NT2/D1 (cell line): ENCODE results near the gene SH3PXD2A.

Experiments
- DNase-seq: peaks from one replicate; pipeline ENCODE4 v3.0.0-alpha.2; 2011; ENCODE audit warnings: low read depth, low spot score
- H3K27me3 ChIP-seq: 2 replicates; pipeline ENCODE4 v1.6.0; 2011; ENCODE audit warnings: mild to moderate bottlenecking; ENCODE audit not compliant: insufficient read length, insufficient read depth
- H3K36me3 ChIP-seq: 2 replicates; pipeline ENCODE4 v1.6.1; 2011; ENCODE audit warnings: mild to moderate bottlenecking, low read length, mixed read lengths; ENCODE audit not compliant: insufficient read depth, insufficient read length
- H3K4me1 ChIP-seq: 2 replicates; pipeline ENCODE4 v1.5.1; 2011; ENCODE audit not compliant: insufficient read depth, insufficient read length
- H3K4me3 ChIP-seq: 2 replicates; pipeline ENCODE4 v1.5.1; 2011; ENCODE audit warnings: low read depth; ENCODE audit not compliant: insufficient read length
- H3K9ac ChIP-seq: 2 replicates; pipeline ENCODE4 v1.6.0; 2011; ENCODE audit warnings: low read depth; ENCODE audit not compliant: insufficient read length
- H3K9me3 ChIP-seq: 2 replicates; pipeline ENCODE4 v1.5.1; 2011; ENCODE audit warnings: mild to moderate bottlenecking, low read length; ENCODE audit not compliant: insufficient read depth
- SUZ12 ChIP-seq: IDR thresholded peaks from 2 replicates; pipeline ENCODE4 v1.6.1; 2011; ENCODE audit not compliant: insufficient read length, insufficient read depth; ENCODE audit errors: extremely low read depth
- YY1 ChIP-seq: IDR thresholded peaks from 2 replicates; pipeline ENCODE4 v1.6.1; 2011; ENCODE audit not compliant: insufficient read length, insufficient read depth
- ZNF274 ChIP-seq: IDR thresholded peaks from 2 replicates; pipeline ENCODE4 v1.6.1; 2011; ENCODE audit warnings: mild to moderate bottlenecking, low read depth, low read length

The SH3PXD2A gene

DNA sequence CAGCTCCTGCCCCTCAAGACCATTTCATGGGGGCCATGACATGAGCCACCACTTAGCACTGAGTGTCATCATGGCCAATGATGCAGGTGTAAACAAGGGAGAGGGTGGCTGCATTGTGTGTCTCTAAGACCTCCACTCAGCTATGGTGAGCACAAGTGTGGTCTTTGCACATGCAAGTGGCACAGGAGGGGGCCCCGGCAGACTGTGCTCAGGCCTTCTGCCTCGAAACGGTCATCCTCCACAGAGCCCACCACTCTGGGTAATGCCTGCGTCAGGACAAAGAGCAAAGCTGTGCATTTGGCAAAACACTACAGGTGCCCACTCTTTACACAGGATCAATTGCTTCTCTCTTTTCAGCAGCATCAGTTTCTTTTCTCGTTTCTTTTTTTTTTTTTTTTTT is 125.5 kb downstream of the SH3PXD2A start:
- TF ChIP-seq YY1 = no peak
- no peak for TF ChIP-seq SUZ12
- no peak for TF ChIP-seq ZNF274
- Histone ChIP-seq H3K4me3 (no peak overlapping the region), H3K27me3 (no peaks in the 10 kb centered on the region), H3K4me1 (peaks cover 16% of the 10 kb centered on the region), H3K9me3 (no peaks in the 10 kb centered on the region), H3K36me3 (peaks cover under 1% of the 10 kb centered on the region), H3K9ac (no peak overlapping the region)
- DNase-seq = no peak

- no peaks in the 10 kb centered on the region for H3K27me3 ChIP-seq
- no peak overlapping the region for H3K4me3 ChIP-seq
- H3K9me3 ChIP-seq = no peaks in the 10 kb centered on the region
- H3K36me3 ChIP-seq = peaks cover 1% of the 10 kb centered on the region
- DNase-seq = no peak
- TF ChIP-seq SUZ12 = no peak
- no peak overlapping the region for H3K9ac ChIP-seq
- peaks cover 16% of the 10 kb centered on the region for H3K4me1 ChIP-seq
Measured at GRCh38 chr10:103727991-103728689, 127.2 kb downstream of the SH3PXD2A start.

GRCh38 chr10:103727546-103727963 is 127.8 kb downstream of the SH3PXD2A start:
- Histone ChIP-seq H3K27me3 (no peaks in the 10 kb centered on the region), H3K36me3 (peaks cover 3% of the 10 kb centered on the region), H3K9ac (no peak overlapping the region), H3K4me3 (no peak overlapping the region), H3K4me1 (peaks cover 11% of the 10 kb centered on the region), H3K9me3 (no peaks in the 10 kb centered on the region)
- DNase-seq = no peak
- no peak for TF ChIP-seq ZNF274
- no peak for TF ChIP-seq YY1
- no peak for TF ChIP-seq SUZ12

DNA sequence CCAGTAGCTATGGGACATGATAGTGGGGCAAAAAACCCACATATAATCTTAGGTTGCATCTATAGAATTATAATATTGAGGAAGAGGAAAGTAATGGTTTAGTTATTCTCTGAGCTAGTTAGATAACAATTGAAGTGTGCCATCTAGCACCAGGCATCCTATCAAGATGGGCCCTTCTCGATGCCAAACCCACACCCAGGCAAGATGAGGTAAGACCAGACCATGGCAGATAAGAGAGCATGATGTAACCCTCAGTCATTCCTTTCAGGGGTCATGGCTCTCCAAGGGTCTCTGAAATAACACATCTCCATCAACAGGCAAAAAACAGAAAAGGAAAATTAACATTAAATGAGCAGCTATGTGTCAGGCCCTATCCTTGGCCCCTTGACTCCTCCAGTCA is 128.7 kb downstream of the SH3PXD2A start:
- no peak overlapping the region for H3K9ac ChIP-seq
- no peak for DNase-seq
- TF ChIP-seq ZNF274 (no peak), SUZ12 (no peak), YY1 (no peak)
- H3K4me3 ChIP-seq = no peak overlapping the region
- H3K9me3 ChIP-seq = no peaks in the 10 kb centered on the region
- H3K36me3 ChIP-seq = peaks cover 3% of the 10 kb centered on the region
- no peaks in the 10 kb centered on the region for H3K27me3 ChIP-seq
- H3K4me1 ChIP-seq = peaks cover 10% of the 10 kb centered on the region

DNA sequence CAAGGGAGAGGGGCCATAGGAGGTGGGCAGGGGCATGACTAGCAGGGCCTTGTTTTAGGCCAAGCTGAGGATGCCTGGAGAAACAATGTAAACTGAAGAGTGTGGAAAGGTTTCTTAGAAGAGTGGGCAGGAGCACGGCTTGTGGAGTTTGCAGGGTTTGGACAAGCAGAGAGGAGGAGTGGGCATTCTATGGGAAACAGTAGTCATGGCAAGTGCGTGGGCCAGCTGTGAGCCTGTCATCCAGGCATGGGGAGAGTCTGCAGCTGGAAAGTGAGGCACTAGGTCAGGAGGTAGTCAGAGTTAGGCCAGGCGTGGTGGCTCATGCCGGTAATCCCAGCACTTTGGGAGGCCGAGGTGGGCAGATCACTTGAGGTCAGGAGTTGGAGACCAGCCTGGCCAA is 130.1 kb downstream of the SH3PXD2A start:
- Histone ChIP-seq H3K27me3 (no peaks in the 10 kb centered on the region), H3K9ac (no peak overlapping the region)

DNA sequence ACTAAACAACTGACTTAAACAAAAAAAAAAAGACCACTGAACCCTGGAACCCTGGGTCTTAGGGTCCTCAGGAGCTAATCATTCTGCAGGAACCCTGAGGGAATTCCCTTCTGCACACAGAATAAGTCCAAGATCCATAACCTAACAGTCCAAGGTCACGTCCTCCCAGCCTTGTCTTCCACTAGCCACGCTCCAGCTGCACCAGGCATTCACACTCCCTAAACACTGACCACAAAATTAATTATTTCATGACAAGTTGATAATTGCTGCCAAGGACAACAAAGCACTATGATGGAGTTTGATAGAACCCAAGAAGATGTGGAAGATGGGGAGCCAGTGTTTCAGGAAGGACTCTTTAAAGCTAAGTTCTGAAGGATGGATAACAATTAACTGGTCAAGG is 130.6 kb downstream of the SH3PXD2A start:
- Histone ChIP-seq H3K36me3 (peaks cover 3% of the 10 kb centered on the region), H3K4me1 (peaks cover 8% of the 10 kb centered on the region), H3K4me3 (no peak overlapping the region), H3K9ac (no peak overlapping the region), H3K9me3 (no peaks in the 10 kb centered on the region), H3K27me3 (no peaks in the 10 kb centered on the region)
- TF ChIP-seq YY1 (no peak), SUZ12 (no peak), ZNF274 (no peak)
- DNase-seq = no peak

More for the DNA sequence above, 130.1 kb downstream of the SH3PXD2A start:
- Histone ChIP-seq H3K4me1 (peaks cover 11% of the 10 kb centered on the region), H3K4me3 (no peak overlapping the region), H3K9me3 (no peaks in the 10 kb centered on the region), H3K36me3 (peaks cover 3% of the 10 kb centered on the region)
- DNase-seq = no peak
- no peak for TF ChIP-seq ZNF274
- no peak for TF ChIP-seq SUZ12
- no peak for TF ChIP-seq YY1

- H3K36me3 ChIP-seq = peaks cover 3% of the 10 kb centered on the region
- peaks cover 4% of the 10 kb centered on the region for H3K4me1 ChIP-seq
- TF ChIP-seq ZNF274 (no peak), YY1 (no peak), SUZ12 (no peak)
- DNase-seq = no peak
- H3K4me3 ChIP-seq = no peak overlapping the region
- H3K9me3 ChIP-seq = no peaks in the 10 kb centered on the region
- H3K9ac ChIP-seq = no peak overlapping the region
- H3K27me3 ChIP-seq = no peaks in the 10 kb centered on the region
Measured at GRCh38 chr10:103724074-103724473, 131.3 kb downstream of the SH3PXD2A start.
